ENCODE results near the gene GP2. TPM values are rescaled to one million over a fixed set of nuclear protein-coding genes. Genes with fewer than 3 reads are reported as not detected.
"Not testable (repeated sequence)": the region's sequence is repeated elsewhere in the genome, so short reads cannot be mapped to it uniquely, and the experiment has no call there.

Gene GP2
- total RNA-seq, 2 experiments from 2014 or later, result not detected

GRCh38 chr16:20319406-20319805 lies 7.9 kb downstream of the GP2 start:
- Mint-ChIP-seq H3K4me3 (no peak overlapping the region), H3K4me1 (no peaks in the 10 kb centered on the region), H3K36me3 (no peaks in the 10 kb centered on the region), H3K27ac (no peak overlapping the region), H3K9me3 (no peaks in the 10 kb centered on the region), H3K27me3 (peaks cover 2% of the 10 kb centered on the region)
- POLR2A ChIA-PET, result no interaction called here
- DNase-seq, result no peak
- ATAC-seq (ENCODE audit: low read depth), result no peak

- ATAC-seq (ENCODE audit: low read depth) (no peak), DNase-seq (no peak)
- H3K4me3 Mint-ChIP-seq, result no peak overlapping the region
- peaks cover 2% of the 10 kb centered on the region for H3K27me3 Mint-ChIP-seq
- H3K9me3 Mint-ChIP-seq, result no peaks in the 10 kb centered on the region
- H3K27ac Mint-ChIP-seq, result no peak overlapping the region
- H3K4me1 Mint-ChIP-seq, result no peaks in the 10 kb centered on the region
- POLR2A ChIA-PET, result no interaction called here
- H3K36me3 Mint-ChIP-seq, result no peaks in the 10 kb centered on the region
Measured at GRCh38 chr16:20318437-20318836, 8.9 kb downstream of the GP2 start.

- H3K36me3 Mint-ChIP-seq, result no peaks in the 10 kb centered on the region
- POLR2A ChIA-PET, result no interaction called here
- no peak for ATAC-seq (ENCODE audit: low read depth)
- no peaks in the 10 kb centered on the region for H3K9me3 Mint-ChIP-seq
- no peaks in the 10 kb centered on the region for H3K4me1 Mint-ChIP-seq
- no peak overlapping the region for H3K4me3 Mint-ChIP-seq
- peaks cover 2% of the 10 kb centered on the region for H3K27me3 Mint-ChIP-seq
- DNase-seq, result no peak
- H3K27ac Mint-ChIP-seq, result no peak overlapping the region
Measured at GRCh38 chr16:20318006-20318405, 9.3 kb downstream of the GP2 start.

- peaks cover 4% of the 10 kb centered on the region for H3K27me3 Mint-ChIP-seq
- H3K36me3 Mint-ChIP-seq, result no peaks in the 10 kb centered on the region
- no peaks in the 10 kb centered on the region for H3K9me3 Mint-ChIP-seq
- no peak overlapping the region for H3K4me3 Mint-ChIP-seq
- no peaks in the 10 kb centered on the region for H3K4me1 Mint-ChIP-seq
- POLR2A ChIA-PET, result no interaction called here
- H3K27ac Mint-ChIP-seq, result no peak overlapping the region
- DNase-seq, result no peak
- ATAC-seq (ENCODE audit: low read depth), result no peak
Measured at GRCh38 chr16:20317117-20317516, 10.2 kb downstream of the GP2 start.

DNA sequence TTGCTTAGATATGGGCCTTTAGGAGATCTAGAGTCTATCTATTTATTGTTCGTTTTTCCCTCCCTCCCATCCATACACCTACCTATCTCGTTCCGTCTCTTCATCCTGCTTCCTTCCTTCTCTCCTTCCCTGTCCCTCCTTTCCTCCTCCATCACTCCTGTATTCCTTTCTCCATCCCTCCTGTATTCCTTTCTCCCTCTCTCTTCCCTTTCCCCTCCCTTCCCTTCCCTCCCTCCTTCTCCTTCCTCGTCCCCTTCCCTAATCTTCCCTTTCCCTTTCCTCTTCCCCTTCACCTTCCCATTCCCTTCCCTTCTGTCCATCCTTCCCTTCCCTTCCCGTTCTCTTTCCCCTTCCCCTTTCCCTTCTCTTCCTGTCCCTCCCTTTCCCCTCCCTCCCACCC lies 10.6 kb downstream of the GP2 start:
- no peak overlapping the region for H3K27ac Mint-ChIP-seq
- no peak overlapping the region for H3K4me3 Mint-ChIP-seq
- POLR2A ChIA-PET, result no interaction called here
- DNase-seq (no peak), ATAC-seq (ENCODE audit: low read depth) (no peak)
- no peaks in the 10 kb centered on the region for H3K9me3 Mint-ChIP-seq
- H3K36me3 Mint-ChIP-seq, result no peaks in the 10 kb centered on the region
- H3K27me3 Mint-ChIP-seq, result peaks cover 4% of the 10 kb centered on the region
- no peaks in the 10 kb centered on the region for H3K4me1 Mint-ChIP-seq

GRCh38 chr16:20315764-20316163 lies 11.5 kb downstream of the GP2 start:
- no peaks in the 10 kb centered on the region for H3K9me3 Mint-ChIP-seq
- no peaks in the 10 kb centered on the region for H3K4me1 Mint-ChIP-seq
- DNase-seq, result no peak
- no peak for ATAC-seq (ENCODE audit: low read depth)
- no peak overlapping the region for H3K27ac Mint-ChIP-seq
- H3K36me3 Mint-ChIP-seq, result no peaks in the 10 kb centered on the region
- POLR2A ChIA-PET, result no interaction called here
- H3K27me3 Mint-ChIP-seq, result peaks cover 4% of the 10 kb centered on the region
- H3K4me3 Mint-ChIP-seq, result no peak overlapping the region

DNA sequence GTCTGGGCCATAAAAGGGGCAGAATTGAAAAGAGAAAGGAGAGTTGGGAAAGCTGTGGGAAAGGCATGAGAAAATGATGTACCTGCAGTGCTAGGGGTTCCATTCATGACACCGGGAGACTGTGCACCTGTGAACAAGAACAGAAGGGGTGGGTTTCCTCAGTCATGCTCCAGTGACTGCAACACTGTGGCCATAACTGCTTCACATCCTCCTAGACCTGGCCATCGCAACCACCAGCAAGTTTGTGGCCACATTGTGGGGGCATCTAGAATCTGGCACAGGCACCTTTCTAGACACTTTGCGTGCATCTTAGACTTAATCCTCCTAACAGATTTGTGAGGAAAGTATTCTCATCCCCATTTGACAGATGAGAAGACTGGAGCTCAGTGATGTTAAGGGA lies 12.7 kb downstream of the GP2 start:
- H3K4me3 Mint-ChIP-seq, result no peak overlapping the region
- no peaks in the 10 kb centered on the region for H3K9me3 Mint-ChIP-seq
- H3K36me3 Mint-ChIP-seq, result no peaks in the 10 kb centered on the region
- H3K4me1 Mint-ChIP-seq, result no peaks in the 10 kb centered on the region
- ATAC-seq (ENCODE audit: low read depth) (no peak), DNase-seq (no peak)
- POLR2A ChIA-PET, result no interaction called here
- H3K27me3 Mint-ChIP-seq, result peaks cover 4% of the 10 kb centered on the region
- H3K27ac Mint-ChIP-seq, result no peak overlapping the region

GRCh38 chr16:20313741-20314140 lies 13.6 kb downstream of the GP2 start:
- no peak overlapping the region for H3K4me3 Mint-ChIP-seq
- ATAC-seq (ENCODE audit: low read depth) (no peak), DNase-seq (no peak)
- no peaks in the 10 kb centered on the region for H3K9me3 Mint-ChIP-seq
- H3K27ac Mint-ChIP-seq, result no peak overlapping the region
- peaks cover 4% of the 10 kb centered on the region for H3K27me3 Mint-ChIP-seq
- H3K4me1 Mint-ChIP-seq, result no peaks in the 10 kb centered on the region
- no peaks in the 10 kb centered on the region for H3K36me3 Mint-ChIP-seq
- POLR2A ChIA-PET, result interaction anchor here (0.6 kb wide), 1 partner anchor 269 kb away, joined by 3 read pairs; no protein-coding TSS in a partner anchor

GRCh38 chr16:20312536-20313095 lies 14.7 kb downstream of the GP2 start:
- POLR2A ChIA-PET; ATAC-seq (ENCODE audit: low read depth); H3K27ac Mint-ChIP-seq: not testable (repeated sequence)

DNA sequence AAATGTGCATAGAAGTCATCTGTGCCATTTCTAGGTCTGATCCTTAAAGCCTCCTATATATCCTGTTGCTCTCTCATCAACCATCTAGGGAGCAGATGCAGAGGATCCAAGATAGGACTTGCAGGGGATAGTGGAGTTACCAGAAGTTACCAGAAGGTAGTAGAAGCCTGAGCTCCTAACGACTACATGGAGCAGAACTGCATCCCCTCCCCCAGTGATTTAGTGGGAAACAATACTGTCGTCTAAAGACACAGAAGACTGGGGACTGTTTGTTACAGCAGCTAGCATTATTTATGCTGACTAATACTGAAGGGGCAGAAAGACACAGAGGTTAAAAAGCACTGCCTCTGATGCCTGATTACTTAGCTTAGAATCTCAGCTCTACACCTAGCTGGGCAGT lies 15.8 kb downstream of the GP2 start:
- no peak overlapping the region for H3K27ac Mint-ChIP-seq
- H3K9me3 Mint-ChIP-seq, result no peaks in the 10 kb centered on the region
- DNase-seq (no peak), ATAC-seq (ENCODE audit: low read depth) (no peak)
- H3K4me1 Mint-ChIP-seq, result no peaks in the 10 kb centered on the region
- peaks cover 2% of the 10 kb centered on the region for H3K27me3 Mint-ChIP-seq
- POLR2A ChIA-PET, result no interaction called here
- H3K4me3 Mint-ChIP-seq, result no peak overlapping the region
- H3K36me3 Mint-ChIP-seq, result no peaks in the 10 kb centered on the region

More at GRCh38 chr16:20312536-20313095, 14.7 kb downstream of the GP2 start:
- DNase-seq, H3K27me3 Mint-ChIP-seq, H3K4me3 Mint-ChIP-seq, H3K36me3 Mint-ChIP-seq, H3K9me3 Mint-ChIP-seq, H3K4me1 Mint-ChIP-seq: not testable (repeated sequence)

GRCh38 chr16:20310421-20311395 lies 16.6 kb downstream of the GP2 start:
- H3K4me3 Mint-ChIP-seq, result no peak overlapping the region
- DNase-seq, result no peak
- no peaks in the 10 kb centered on the region for H3K4me1 Mint-ChIP-seq
- H3K36me3 Mint-ChIP-seq, result no peaks in the 10 kb centered on the region
- H3K27me3 Mint-ChIP-seq, result peaks cover 2% of the 10 kb centered on the region
- H3K9me3 Mint-ChIP-seq, result no peaks in the 10 kb centered on the region
- POLR2A ChIA-PET, result no interaction called here
- no peak for ATAC-seq (ENCODE audit: low read depth)
- H3K27ac Mint-ChIP-seq, result no peak overlapping the region

GRCh38 chr16:20309786-20310185 lies 17.5 kb downstream of the GP2 start:
- ATAC-seq (ENCODE audit: low read depth) (no peak), DNase-seq (no peak)
- no peaks in the 10 kb centered on the region for H3K4me1 Mint-ChIP-seq
- H3K36me3 Mint-ChIP-seq, result no peaks in the 10 kb centered on the region
- H3K27ac Mint-ChIP-seq, result no peak overlapping the region
- H3K4me3 Mint-ChIP-seq, result no peak overlapping the region
- POLR2A ChIA-PET, result no interaction called here
- peaks cover 2% of the 10 kb centered on the region for H3K27me3 Mint-ChIP-seq
- H3K9me3 Mint-ChIP-seq, result no peaks in the 10 kb centered on the region

- Mint-ChIP-seq H3K27ac (no peak overlapping the region), H3K4me1 (no peaks in the 10 kb centered on the region), H3K9me3 (no peaks in the 10 kb centered on the region), H3K36me3 (no peaks in the 10 kb centered on the region), H3K4me3 (no peak overlapping the region), H3K27me3 (peaks cover 2% of the 10 kb centered on the region)
- ATAC-seq (ENCODE audit: low read depth) (no peak), DNase-seq (no peak)
- POLR2A ChIA-PET, result no interaction called here
Measured at GRCh38 chr16:20308801-20309590, 18.3 kb downstream of the GP2 start.

Measured in activated naive CD8-positive, alpha-beta T cell treated with anti-CD3 and anti-CD28 coated beads, Interleukin-2, amount 10 ng/mL, durations not matched to agents 7 days and 5 days (primary cell).